GM18873 (cell line): ENCODE data around the gene TMED5.

Experiments
- ATAC-seq: cut with Tn5 transposase; IDR thresholded peaks from one replicate; pipeline ENCODE4 v1.9.1; 2021; ENCODE audit warnings: mild to moderate bottlenecking, moderate library complexity, moderate number of reproducible peaks; ENCODE audit not compliant: unreplicated experiment, low FRiP score

TMED5 gene

DNA sequence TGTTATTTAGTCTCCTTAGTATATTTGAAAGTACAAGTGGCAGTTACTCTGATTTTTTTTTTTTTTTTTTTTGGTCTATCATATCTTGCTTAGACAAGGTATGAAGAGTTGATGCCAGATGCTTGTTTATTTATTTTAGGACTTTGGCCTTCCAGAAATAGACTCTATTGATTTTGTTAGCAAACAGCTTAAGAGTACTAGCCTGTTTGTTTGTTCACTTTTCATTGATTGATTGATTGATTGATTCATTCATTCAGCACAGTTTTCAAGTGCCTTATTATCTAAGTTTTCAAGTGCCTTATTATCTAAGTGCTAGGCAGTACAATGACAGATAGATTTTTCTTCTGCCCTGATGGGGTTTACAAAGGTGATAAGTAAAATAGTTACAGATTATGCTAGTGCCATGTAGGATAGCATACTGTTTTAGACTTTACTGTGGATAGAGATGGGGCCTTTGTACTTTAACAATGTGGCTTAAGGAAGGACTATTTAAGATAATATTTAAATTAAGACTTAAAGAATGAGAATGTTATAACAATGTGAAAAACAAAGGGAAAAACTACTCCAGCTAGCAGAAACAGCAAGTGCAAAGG is 50.6 kb downstream of the TMED5 start:
- no peak for ATAC-seq

DNA sequence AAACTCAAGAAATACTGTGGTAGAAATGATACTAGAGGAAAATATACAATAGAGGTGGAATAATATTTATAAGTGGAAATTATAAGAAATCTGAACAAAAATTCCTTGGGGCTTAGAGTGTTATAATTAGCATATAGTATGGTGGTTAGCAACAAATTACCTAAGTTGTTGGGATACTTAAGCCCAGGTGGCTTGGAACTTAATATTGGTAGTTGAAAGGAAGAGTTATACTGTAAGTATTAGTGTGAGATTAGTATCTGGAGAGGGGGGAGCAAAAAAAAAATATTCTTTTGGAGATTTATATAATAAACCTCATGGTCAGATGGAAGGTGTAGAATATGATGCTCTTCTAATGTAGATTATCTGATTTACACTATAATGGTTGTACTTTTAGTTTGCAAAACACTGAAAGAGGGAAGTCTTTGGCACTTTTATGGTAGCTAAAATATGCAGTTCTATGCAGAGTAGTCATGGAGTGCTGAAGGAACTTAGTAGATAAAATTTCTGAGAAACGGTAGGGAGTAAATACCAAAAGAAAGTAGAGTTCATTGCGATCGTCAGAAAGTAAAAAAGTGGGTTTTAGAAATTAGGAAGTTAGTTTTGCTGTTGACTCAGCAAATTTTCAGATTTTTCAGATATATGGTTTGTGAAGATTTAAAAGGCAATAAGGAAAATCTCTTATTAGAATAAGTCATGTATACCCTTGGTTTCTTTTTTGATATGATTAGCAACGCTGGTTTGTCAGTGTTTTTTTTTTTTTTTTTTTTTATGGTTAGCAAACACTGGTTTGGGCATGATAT is 55.5 kb downstream of the TMED5 start:
- ATAC-seq = no peak

- no peak for ATAC-seq
Observed at GRCh38 chr1:93123201-93123783, 56.9 kb downstream of the TMED5 start.

DNA sequence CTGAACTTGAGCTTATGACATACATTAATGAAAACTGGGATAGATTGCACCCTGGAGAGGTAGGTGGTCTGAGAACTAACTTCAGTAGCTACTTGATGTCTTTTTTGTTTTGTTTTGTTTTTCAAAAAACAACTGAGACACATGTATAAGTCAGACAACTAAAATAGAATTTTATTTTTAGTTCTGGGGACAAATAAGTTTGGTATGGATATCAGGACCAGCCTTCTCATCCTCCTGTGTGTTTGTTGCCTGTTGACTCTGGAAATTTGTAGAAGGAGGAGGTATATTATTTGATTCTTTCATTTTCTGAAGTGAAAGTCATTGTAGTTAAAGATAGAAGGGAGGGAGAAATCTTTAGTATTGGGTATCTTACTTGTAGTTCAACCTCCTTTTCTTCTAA is 59.6 kb downstream of the TMED5 start:
- no peak for ATAC-seq

- ATAC-seq = no peak
Observed at GRCh38 chr1:93114391-93114790, 65.8 kb downstream of the TMED5 start.

GRCh38 chr1:93113127-93113526 is 67.1 kb downstream of the TMED5 start:
- no peak for ATAC-seq

- ATAC-seq = no peak
Observed at GRCh38 chr1:93111561-93111960, 68.7 kb downstream of the TMED5 start.

DNA sequence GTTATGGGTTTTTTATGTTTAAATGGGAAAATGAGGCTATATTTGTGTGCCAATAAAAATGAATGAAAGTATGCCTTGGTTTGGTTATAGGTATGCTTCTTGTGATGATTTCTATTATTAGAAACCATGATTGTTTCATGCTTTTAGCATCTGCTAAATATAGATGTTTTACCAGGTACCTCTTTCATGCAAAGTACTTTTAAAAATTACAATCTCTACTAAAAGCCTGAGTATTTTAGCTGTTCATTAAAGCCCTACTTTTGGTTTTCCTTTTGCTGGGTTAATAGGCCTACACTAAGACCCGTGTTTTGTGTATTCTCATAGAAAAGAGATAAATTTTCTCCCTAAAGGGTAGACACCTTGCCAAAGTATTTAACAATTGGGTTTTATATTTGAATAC is 69.1 kb downstream of the TMED5 start:
- no peak for ATAC-seq

DNA sequence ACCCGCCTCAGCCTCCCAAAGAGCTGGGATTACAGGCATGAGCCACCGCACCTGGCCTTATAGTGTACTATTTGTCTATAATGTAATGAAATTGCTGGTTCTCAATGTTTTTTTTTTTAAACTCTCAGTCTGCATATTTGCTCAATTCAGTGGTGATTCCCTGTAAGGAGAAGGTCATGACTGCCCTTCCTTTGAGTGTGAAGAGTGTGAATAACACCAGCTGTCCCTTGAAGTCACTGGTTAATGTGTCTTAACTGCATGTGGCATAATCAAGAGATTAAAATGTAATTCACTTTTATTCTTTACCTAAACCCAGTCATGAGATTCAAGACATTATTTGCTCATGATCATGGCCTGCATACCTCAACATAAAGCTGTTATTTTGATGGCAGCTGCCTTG is 70.6 kb downstream of the TMED5 start:
- ATAC-seq = no peak

DNA sequence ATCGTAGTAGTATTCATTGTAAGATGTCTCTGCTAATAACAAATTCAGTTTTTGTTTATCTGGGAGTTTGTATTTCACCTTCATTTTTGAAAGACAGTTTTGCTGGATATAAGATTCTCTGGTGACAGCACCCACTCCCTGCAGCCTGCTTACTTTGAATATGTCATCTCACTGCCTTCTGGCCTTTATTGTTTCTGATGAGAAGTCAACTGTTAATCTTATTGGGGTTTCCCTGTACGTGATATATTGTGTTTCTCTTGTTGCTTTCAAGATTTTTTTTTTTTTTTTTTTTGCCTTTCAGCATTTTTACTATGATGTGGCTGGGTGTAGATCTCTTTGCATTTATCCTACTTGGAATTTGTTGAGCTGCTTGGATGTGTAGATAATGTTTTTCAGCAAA is 71.9 kb downstream of the TMED5 start:
- no peak for ATAC-seq

- ATAC-seq = no peak
Observed at GRCh38 chr1:93107395-93107794, 72.8 kb downstream of the TMED5 start.

GRCh38 chr1:93106226-93106625 is 74.0 kb downstream of the TMED5 start:
- no peak for ATAC-seq

GRCh38 chr1:93102142-93102541 is 78.1 kb downstream of the TMED5 start:
- no peak for ATAC-seq
